ENCODE results near the gene SULT1C2. TPM values are rescaled to one million over a fixed set of nuclear protein-coding genes. Genes with fewer than 3 reads are reported as not detected.

SULT1C2 gene
- total and polyA plus RNA-seq, 2 donors (not counting 1 experiment from before 2014, with no cell fraction given), result not detected

GRCh38 chr2:108305901-108306300 lies 17.2 kb downstream of the SULT1C2 start:
- 84% methylated on average over 2 of the region's 2 CpGs for WGBS (ENCODE audit: insufficient coverage)
- no peak overlapping the region for H2AFZ ChIP-seq (ENCODE audit: insufficient read depth, low read depth, low read length, poor library complexity, severe bottlenecking)
- DNase-seq, result no peak
- no peaks in the 10 kb centered on the region for H3K27me3 ChIP-seq (replicated peaks in 1 of 4; ENCODE audit: control extremely low read depth in 1 of 4, control insufficient read depth in 3 of 4, insufficient read depth in 4 of 4, low read length in 3 of 4)
- POLR2A ChIA-PET, result no interaction called here
- H3K4me3 ChIP-seq (ENCODE audit: control extremely low read depth in 1 of 5, extremely low read depth in 1 of 5, insufficient read depth in 1 of 5, low read depth in 2 of 5, low read length in 4 of 5), result no peak overlapping the region
- no peak overlapping the region for H3K4me2 ChIP-seq (replicated peaks; ENCODE audit: low read depth, low read length, poor library complexity, severe bottlenecking)
- H3K79me2 ChIP-seq (ENCODE audit: control insufficient read depth, insufficient read depth, low read length), result no peaks in the 10 kb centered on the region
- no peak overlapping the region for H3K27ac ChIP-seq (ENCODE audit: low read length in 2 of 2)
- H3K4me3 Mint-ChIP-seq, result no peak overlapping the region
- H3K4me1 ChIP-seq (ENCODE audit: control insufficient read depth in 2 of 2, insufficient read depth in 2 of 2, low read length in 2 of 2), result no peaks in the 10 kb centered on the region
- no peaks in the 10 kb centered on the region for H3K9me3 ChIP-seq (ENCODE audit: control extremely low read depth in 1 of 3, control insufficient read depth in 2 of 3, insufficient read depth in 1 of 3, low read length in 2 of 3)
- CTCF ChIA-PET, result no interaction called here
- H4K20me1 ChIP-seq (ENCODE audit: control insufficient read depth, insufficient read depth, low read length, poor library complexity, severe bottlenecking), result no peaks in the 10 kb centered on the region
- H3K27ac Mint-ChIP-seq, result no peak overlapping the region
- peaks cover 6% of the 10 kb centered on the region for H3K27me3 Mint-ChIP-seq
- TF ChIP-seq EZH2 (IDR thresholded peaks at IDR 0.05; ENCODE audit: borderline replicate concordance, insufficient read depth, low read depth, low read length, poor library complexity, severe bottlenecking), result no peak
- TF ChIP-seq, protein P1, sequence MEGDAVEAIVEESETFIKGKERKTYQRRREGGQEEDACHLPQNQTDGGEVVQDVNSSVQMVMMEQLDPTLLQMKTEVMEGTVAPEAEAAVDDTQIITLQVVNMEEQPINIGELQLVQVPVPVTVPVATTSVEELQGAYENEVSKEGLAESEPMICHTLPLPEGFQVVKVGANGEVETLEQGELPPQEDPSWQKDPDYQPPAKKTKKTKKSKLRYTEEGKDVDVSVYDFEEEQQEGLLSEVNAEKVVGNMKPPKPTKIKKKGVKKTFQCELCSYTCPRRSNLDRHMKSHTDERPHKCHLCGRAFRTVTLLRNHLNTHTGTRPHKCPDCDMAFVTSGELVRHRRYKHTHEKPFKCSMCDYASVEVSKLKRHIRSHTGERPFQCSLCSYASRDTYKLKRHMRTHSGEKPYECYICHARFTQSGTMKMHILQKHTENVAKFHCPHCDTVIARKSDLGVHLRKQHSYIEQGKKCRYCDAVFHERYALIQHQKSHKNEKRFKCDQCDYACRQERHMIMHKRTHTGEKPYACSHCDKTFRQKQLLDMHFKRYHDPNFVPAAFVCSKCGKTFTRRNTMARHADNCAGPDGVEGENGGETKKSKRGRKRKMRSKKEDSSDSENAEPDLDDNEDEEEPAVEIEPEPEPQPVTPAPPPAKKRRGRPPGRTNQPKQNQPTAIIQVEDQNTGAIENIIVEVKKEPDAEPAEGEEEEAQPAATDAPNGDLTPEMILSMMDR (IDR thresholded peaks at IDR 0.05), result no peak
- H3K9me3 Mint-ChIP-seq (ENCODE audit: insufficient read depth), result no peaks in the 10 kb centered on the region
- H3K4me1 Mint-ChIP-seq, result no peaks in the 10 kb centered on the region
- no peak for ATAC-seq (ENCODE audit: low read depth)
- intact Hi-C loops (cut with micrococcal nuclease), result no loop called here
- H3K36me3 ChIP-seq (replicated peaks in 1 of 2; ENCODE audit: control extremely low read depth in 1 of 2, control insufficient read depth in 1 of 2, extremely low read depth in 1 of 2, insufficient read depth in 2 of 2, low read length in 1 of 2), result no peaks in the 10 kb centered on the region
- no peak overlapping the region for H3K9ac ChIP-seq (ENCODE audit: low read length)

DNA sequence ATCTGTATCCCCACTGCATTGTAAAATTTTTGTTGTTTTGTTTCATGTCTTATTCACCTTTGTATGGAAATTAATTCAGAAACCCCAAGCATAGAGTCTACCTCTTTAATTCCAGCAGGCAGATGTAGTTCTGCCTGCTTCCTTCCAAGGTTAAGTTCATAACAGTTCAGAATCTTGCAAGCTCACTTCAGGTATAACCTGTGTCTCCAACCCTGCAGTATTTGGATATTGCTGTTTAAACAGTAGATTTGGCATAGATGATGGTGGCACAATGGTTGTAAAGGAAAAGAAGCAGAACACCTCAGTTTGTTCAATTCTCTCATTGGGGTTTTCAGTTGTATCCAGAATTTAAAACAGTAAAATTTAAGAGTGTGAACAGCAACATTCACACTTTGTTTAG lies 21.2 kb downstream of the SULT1C2 start:
- Mint-ChIP-seq H3K9me3 (ENCODE audit: insufficient read depth) (no peaks in the 10 kb centered on the region), H3K4me3 (no peak overlapping the region), H3K4me1 (no peaks in the 10 kb centered on the region), H3K27me3 (peaks cover 3% of the 10 kb centered on the region), H3K27ac (no peak overlapping the region)
- ChIA-PET POLR2A (no interaction called here), CTCF (no interaction called here)
- no peak for TF ChIP-seq EZH2 (IDR thresholded peaks at IDR 0.05; ENCODE audit: borderline replicate concordance, insufficient read depth, low read depth, low read length, poor library complexity, severe bottlenecking)
- TF ChIP-seq, protein P1 (IDR thresholded peaks at IDR 0.05), result no peak
- intact Hi-C loops (cut with micrococcal nuclease), result no loop called here
- DNase-seq, result no peak
- Histone ChIP-seq H2AFZ (ENCODE audit: insufficient read depth, low read depth, low read length, poor library complexity, severe bottlenecking) (no peak overlapping the region), H3K4me3 (ENCODE audit: control extremely low read depth in 1 of 5, extremely low read depth in 1 of 5, insufficient read depth in 1 of 5, low read depth in 2 of 5, low read length in 4 of 5) (no peak overlapping the region), H3K79me2 (ENCODE audit: control insufficient read depth, insufficient read depth, low read length) (no peaks in the 10 kb centered on the region), H3K27ac (ENCODE audit: low read length in 2 of 2) (no peak overlapping the region), H3K36me3 (replicated peaks in 1 of 2; ENCODE audit: control extremely low read depth in 1 of 2, control insufficient read depth in 1 of 2, extremely low read depth in 1 of 2, insufficient read depth in 2 of 2, low read length in 1 of 2) (no peaks in the 10 kb centered on the region), H4K20me1 (ENCODE audit: control insufficient read depth, insufficient read depth, low read length, poor library complexity, severe bottlenecking) (no peaks in the 10 kb centered on the region), H3K9ac (ENCODE audit: low read length) (no peak overlapping the region), H3K4me2 (replicated peaks; ENCODE audit: low read depth, low read length, poor library complexity, severe bottlenecking) (no peak overlapping the region), H3K27me3 (replicated peaks in 1 of 4; ENCODE audit: control extremely low read depth in 1 of 4, control insufficient read depth in 3 of 4, insufficient read depth in 4 of 4, low read length in 3 of 4) (no peaks in the 10 kb centered on the region), H3K9me3 (ENCODE audit: control extremely low read depth in 1 of 3, control insufficient read depth in 2 of 3, insufficient read depth in 1 of 3, low read length in 2 of 3) (peaks cover 0 to 6% (median 0%) of the 10 kb centered on the region in 3 donors), H3K4me1 (ENCODE audit: control insufficient read depth in 2 of 2, insufficient read depth in 2 of 2, low read length in 2 of 2) (no peaks in the 10 kb centered on the region)
- no peak for ATAC-seq (ENCODE audit: low read depth)
